GM19035 (cell line): ENCODE measurements around the gene C9.
"Not testable (repeated sequence)": the region's sequence is repeated elsewhere in the genome, so short reads cannot be mapped to it uniquely, and the experiment has no call there.

ENCODE experiments used
- ATAC-seq: cut with Tn5 transposase; IDR thresholded peaks from one replicate; pipeline ENCODE4 v1.9.1; 2021; ENCODE audit not compliant: unreplicated experiment

Gene C9

GRCh38 chr5:39373791-39374190, 9.5 kb upstream of the C9 start:
- ATAC-seq, result no peak

GRCh38 chr5:39371367-39371635, 7.0 kb upstream of the C9 start:
- no peak for ATAC-seq

GRCh38 chr5:39370555-39371366, 6.5 kb upstream of the C9 start:
- no peak for ATAC-seq

- no peak for ATAC-seq
These were observed 5.0 kb upstream of the C9 start for GRCh38 chr5:39369123-39369815.

GRCh38 chr5:39368116-39368515, 3.8 kb upstream of the C9 start:
- ATAC-seq, result no peak

GRCh38 chr5:39367711-39368110, 3.4 kb upstream of the C9 start:
- ATAC-seq, result no peak

GRCh38 chr5:39363217-39363616, 1.1 kb downstream of the C9 start:
- ATAC-seq, result no peak

- ATAC-seq, result no peak
These were observed 1.6 kb downstream of the C9 start for GRCh38 chr5:39362646-39363045.

GRCh38 chr5:39361306-39361705, 3.0 kb downstream of the C9 start:
- no peak for ATAC-seq

GRCh38 chr5:39360471-39361111, 3.7 kb downstream of the C9 start:
- ATAC-seq, result no peak

GRCh38 chr5:39356263-39356662, 8.0 kb downstream of the C9 start:
- no peak for ATAC-seq

- ATAC-seq, result no peak
These were observed 9.0 kb downstream of the C9 start for GRCh38 chr5:39355324-39355723.

GRCh38 chr5:39353717-39354399, 10.4 kb downstream of the C9 start:
- ATAC-seq, result no peak

- no peak for ATAC-seq
These were observed 11.3 kb downstream of the C9 start for GRCh38 chr5:39352951-39353350.

GRCh38 chr5:39352170-39352569, 12.1 kb downstream of the C9 start:
- ATAC-seq, result no peak

GRCh38 chr5:39349484-39349883, 14.8 kb downstream of the C9 start:
- ATAC-seq, result no peak

GRCh38 chr5:39342460-39342859, 21.8 kb downstream of the C9 start:
- no peak for ATAC-seq

- no peak for ATAC-seq
These were observed 22.4 kb downstream of the C9 start for GRCh38 chr5:39341896-39342295.

GRCh38 chr5:39340506-39340905, 23.8 kb downstream of the C9 start:
- ATAC-seq, result no peak

- no peak for ATAC-seq
These were observed 26.9 kb downstream of the C9 start for GRCh38 chr5:39337252-39337915.

GRCh38 chr5:39334296-39334695, 30.0 kb downstream of the C9 start:
- not testable (repeated sequence) for ATAC-seq
